NCI-H128 (cell line): Measurements from ENCODE around the gene OR52B6.
"Not testable (repeated sequence)": the region's sequence is repeated elsewhere in the genome, so short reads cannot be mapped to it uniquely, and the experiment has no call there.

ENCODE experiments used
- DNase-seq: peaks from one replicate; lab custom pipeline; 2025; ENCODE audit not compliant: unreplicated experiment; lab: John Stamatoyannopoulos, UW

Gene OR52B6

GRCh38 chr11:5593146-5593545, 12.5 kb downstream of the OR52B6 start:
- DNase-seq: no peak

- no peak for DNase-seq
These were observed 16.0 kb downstream of the OR52B6 start, which contains the start of gene TRIM6 for GRCh38 chr11:5596607-5597201. Gene TRIM6, plus strand, starts transcription at chr11:5596637. Its CDS starts 261 bp downstream, at chr11:5596898.

- DNase-seq: no peak
These were observed 17.3 kb downstream of the OR52B6 start for GRCh38 chr11:5597953-5598352.

- no peak for DNase-seq
These were observed 19.7 kb downstream of the OR52B6 start for GRCh38 chr11:5600374-5600851.

- DNase-seq: not testable (repeated sequence)
These were observed 22.1 kb downstream of the OR52B6 start for GRCh38 chr11:5602791-5603190.

GRCh38 chr11:5603326-5603725, 22.6 kb downstream of the OR52B6 start:
- no peak for DNase-seq

- no peak for DNase-seq
These were observed 24.2 kb downstream of the OR52B6 start for GRCh38 chr11:5604896-5605295.

- DNase-seq: no peak
These were observed 25.2 kb downstream of the OR52B6 start for GRCh38 chr11:5605849-5606248.

- DNase-seq: no peak
These were observed 28.1 kb downstream of the OR52B6 start for GRCh38 chr11:5608808-5609207.

- no peak for DNase-seq
These were observed 29.8 kb downstream of the OR52B6 start for GRCh38 chr11:5610446-5610845.

- no peak for DNase-seq
These were observed 30.9 kb downstream of the OR52B6 start for GRCh38 chr11:5611627-5612026.

GRCh38 chr11:5618807-5619206, 38.1 kb downstream of the OR52B6 start:
- DNase-seq: no peak

GRCh38 chr11:5620651-5621521, 40.2 kb downstream of the OR52B6 start:
- DNase-seq: no peak

- DNase-seq: no peak
These were observed 40.9 kb downstream of the OR52B6 start for GRCh38 chr11:5621580-5621979.

- no peak for DNase-seq
These were observed 42.1 kb downstream of the OR52B6 start for GRCh38 chr11:5622802-5623201.

- no peak for DNase-seq
These were observed 44.0 kb downstream of the OR52B6 start, which contains the start of gene TRIM34 for GRCh38 chr11:5624489-5625279. Gene TRIM34, plus strand, starts transcription at chr11:5625001. Its CDS starts 7,331 bp downstream, at chr11:5632332.

GRCh38 chr11:5625281-5625680, 44.6 kb downstream of the OR52B6 start:
- no peak for DNase-seq

GRCh38 chr11:5626196-5626595, 45.5 kb downstream of the OR52B6 start:
- DNase-seq: no peak

GRCh38 chr11:5631417-5631816, 50.7 kb downstream of the OR52B6 start:
- DNase-seq: no peak
